ENCODE results near the gene B4GALT1. TPM values are rescaled to one million over a fixed set of nuclear protein-coding genes. Genes with fewer than 3 reads are reported as not detected.

Gene B4GALT1
- total RNA-seq, 2 donors from 2014 or later, result 31.3 to 42.3 TPM

- no peaks in the 10 kb centered on the region for H3K9me3 ChIP-seq
- no peaks in the 10 kb centered on the region for H3K27me3 ChIP-seq
- peak in 1 of 4 donors; percentile 74 for DNase-seq
- intact Hi-C loops (cut with DNase I), result no loop called here
- ATAC-seq, result no peak
- WGBS, 2 donors, result 42 to 55% methylated on average over 1 of the region's 1 CpG
- H3K4me3 ChIP-seq, result no peak overlapping the region
- peak in 1 of 3 donors; percentile 48 for TF ChIP-seq POLR2A (IDR thresholded peaks at IDR 0.05)
- no peak for TF ChIP-seq CTCF (IDR thresholded peaks at IDR 0.05)
- H3K27ac ChIP-seq, result peak overlapping the region; percentile 28 to 94 (median 64)
- H3K4me1 ChIP-seq, result peaks cover 83% of the 10 kb centered on the region
- H3K36me3 ChIP-seq (replicated peaks in 1 of 2; ENCODE audit: insufficient read depth in 1 of 2, low read depth in 2 of 2), result no peaks in the 10 kb centered on the region
Observed at GRCh38 chr9:33159777-33160127, 7.4 kb downstream of the B4GALT1 start.

- WGBS, 2 donors, result 46 to 51% methylated on average over 9 of the region's 9 CpGs
- Histone ChIP-seq H3K27ac (peak overlapping the region; percentile 28 to 94 (median 64)), H3K9me3 (no peaks in the 10 kb centered on the region), H3K4me1 (peaks cover 82% of the 10 kb centered on the region), H3K36me3 (replicated peaks in 1 of 2; ENCODE audit: insufficient read depth in 1 of 2, low read depth in 2 of 2) (no peaks in the 10 kb centered on the region), H3K27me3 (no peaks in the 10 kb centered on the region), H3K4me3 (no peak overlapping the region)
- TF ChIP-seq CTCF (IDR thresholded peaks at IDR 0.05), result no peak
- no peak for TF ChIP-seq POLR2A (IDR thresholded peaks at IDR 0.05)
- DNase-seq (peak in 3 of 4 donors; percentile 48 to 63 (median 55)), ATAC-seq (peak; percentile 15)
- intact Hi-C loops (cut with DNase I), result no loop called here
Observed at GRCh38 chr9:33158843-33159776, 8.0 kb downstream of the B4GALT1 start.

GRCh38 chr9:33157960-33158842 is 8.9 kb downstream of the B4GALT1 start:
- WGBS, 2 donors, result 51 to 53% methylated on average over 6 of the region's 6 CpGs
- no peak for TF ChIP-seq POLR2A (IDR thresholded peaks at IDR 0.05)
- TF ChIP-seq CTCF (IDR thresholded peaks at IDR 0.05), result no peak
- intact Hi-C loops (cut with DNase I), result no loop called here
- H3K9me3 ChIP-seq, result no peaks in the 10 kb centered on the region
- peaks cover 75% of the 10 kb centered on the region for H3K4me1 ChIP-seq
- no peak for ATAC-seq
- no peak for DNase-seq
- no peaks in the 10 kb centered on the region for H3K27me3 ChIP-seq
- no peak overlapping the region for H3K4me3 ChIP-seq
- no peaks in the 10 kb centered on the region for H3K36me3 ChIP-seq (replicated peaks in 1 of 2; ENCODE audit: insufficient read depth in 1 of 2, low read depth in 2 of 2)
- H3K27ac ChIP-seq, result peak overlapping the region in 3 of 4 donors; percentile 45 to 94 (median 82)

GRCh38 chr9:33155393-33155792 is 11.7 kb downstream of the B4GALT1 start:
- no peaks in the 10 kb centered on the region for H3K9me3 ChIP-seq
- intact Hi-C loops (cut with DNase I), result no loop called here
- no peak overlapping the region for H3K4me3 ChIP-seq
- H3K27me3 ChIP-seq, result no peaks in the 10 kb centered on the region
- ATAC-seq, result no peak
- no peak for DNase-seq
- peaks cover 64% of the 10 kb centered on the region for H3K4me1 ChIP-seq
- 71 to 80% methylated on average over 4 of the region's 4 CpGs for WGBS, 2 donors
- H3K27ac ChIP-seq, result peak overlapping the region in 1 of 4 donors; percentile 17
- H3K36me3 ChIP-seq (replicated peaks in 1 of 2; ENCODE audit: insufficient read depth in 1 of 2, low read depth in 2 of 2), result no peaks in the 10 kb centered on the region
- TF ChIP-seq CTCF (IDR thresholded peaks at IDR 0.05), result no peak

Data from body of pancreas (tissue), 4 donors.